HCT116 (cell line): ENCODE data around the gene MED1. TPM values are rescaled to one million over a fixed set of nuclear protein-coding genes. Genes with fewer than 3 reads are reported as not detected.

Source experiments
- total RNA-seq: library from RNA; stranded (reverse); gene quantifications from one replicate; pipeline ENCODE4 v1.2.1, GENCODE V29; 2021; ENCODE audit not compliant: unreplicated experiment

MED1 gene
- total RNA-seq, 1 experiment from 2014 or later = 55.7 TPM

Other genes with a start within 250 kb of the MED1 start
- gene STAC2, start 225.3 kb downstream of the MED1 start, total RNA-seq = not detected
- gene FBXL20, start 49.6 kb downstream of the MED1 start, total RNA-seq = 17.2 TPM
- 51.2 TPM for gene CDK12, start 10.2 kb upstream of the MED1 start, total RNA-seq
- gene NEUROD2, start 156.7 kb upstream of the MED1 start, total RNA-seq = not detected
- 0.49 TPM for gene PPP1R1B, start 175.7 kb upstream of the MED1 start, total RNA-seq
- 73.9 TPM for gene STARD3, start 185.9 kb upstream of the MED1 start, total RNA-seq
- 1.5 TPM for gene TCAP, start 214.1 kb upstream of the MED1 start, total RNA-seq
- gene PNMT, start 217.2 kb upstream of the MED1 start, total RNA-seq = not detected
- 15.2 TPM for gene PGAP3, start 236.8 kb upstream of the MED1 start, total RNA-seq
- 75.8 TPM for gene ERBB2, start 248.8 kb upstream of the MED1 start, total RNA-seq